AG09319 (cell line): ENCODE results near the gene SNX18.

Experiments used
- DNase-seq: peaks from one replicate; pipeline ENCODE4 v3.0.0-alpha.2; 2010; ENCODE audit warnings: low read depth; ENCODE audit errors: extremely low read depth
- TF ChIP-seq, protein P1 (sequence below): IDR thresholded peaks from 2 replicates; pipeline ENCODE4 v1.5.1; 2011; ENCODE audit warnings: low read depth, mild to moderate bottlenecking, inconsistent platforms, low read length, moderate library complexity

The SNX18 gene

DNA sequence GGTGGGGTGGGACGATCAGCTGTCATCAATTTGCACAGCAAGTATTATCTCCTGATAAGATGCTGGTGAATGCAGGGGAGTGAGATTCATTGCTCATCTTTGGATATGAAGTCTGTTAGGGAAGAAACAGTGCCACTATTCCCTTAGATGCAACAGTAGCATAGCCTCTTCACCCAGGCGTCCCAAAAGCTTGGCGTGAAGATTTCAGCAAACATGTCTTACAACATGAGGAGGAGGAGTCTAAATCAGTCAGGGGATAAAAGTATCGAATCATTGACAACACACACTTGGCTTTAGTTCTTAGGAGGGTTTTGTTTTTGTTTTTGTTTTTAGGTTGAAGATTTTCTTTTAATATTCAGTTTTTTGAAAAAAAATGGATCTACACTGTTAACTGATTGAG lies 26.5 kb downstream of the SNX18 start:
- TF ChIP-seq, protein P1, sequence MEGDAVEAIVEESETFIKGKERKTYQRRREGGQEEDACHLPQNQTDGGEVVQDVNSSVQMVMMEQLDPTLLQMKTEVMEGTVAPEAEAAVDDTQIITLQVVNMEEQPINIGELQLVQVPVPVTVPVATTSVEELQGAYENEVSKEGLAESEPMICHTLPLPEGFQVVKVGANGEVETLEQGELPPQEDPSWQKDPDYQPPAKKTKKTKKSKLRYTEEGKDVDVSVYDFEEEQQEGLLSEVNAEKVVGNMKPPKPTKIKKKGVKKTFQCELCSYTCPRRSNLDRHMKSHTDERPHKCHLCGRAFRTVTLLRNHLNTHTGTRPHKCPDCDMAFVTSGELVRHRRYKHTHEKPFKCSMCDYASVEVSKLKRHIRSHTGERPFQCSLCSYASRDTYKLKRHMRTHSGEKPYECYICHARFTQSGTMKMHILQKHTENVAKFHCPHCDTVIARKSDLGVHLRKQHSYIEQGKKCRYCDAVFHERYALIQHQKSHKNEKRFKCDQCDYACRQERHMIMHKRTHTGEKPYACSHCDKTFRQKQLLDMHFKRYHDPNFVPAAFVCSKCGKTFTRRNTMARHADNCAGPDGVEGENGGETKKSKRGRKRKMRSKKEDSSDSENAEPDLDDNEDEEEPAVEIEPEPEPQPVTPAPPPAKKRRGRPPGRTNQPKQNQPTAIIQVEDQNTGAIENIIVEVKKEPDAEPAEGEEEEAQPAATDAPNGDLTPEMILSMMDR = no peak
- DNase-seq = no peak

DNA sequence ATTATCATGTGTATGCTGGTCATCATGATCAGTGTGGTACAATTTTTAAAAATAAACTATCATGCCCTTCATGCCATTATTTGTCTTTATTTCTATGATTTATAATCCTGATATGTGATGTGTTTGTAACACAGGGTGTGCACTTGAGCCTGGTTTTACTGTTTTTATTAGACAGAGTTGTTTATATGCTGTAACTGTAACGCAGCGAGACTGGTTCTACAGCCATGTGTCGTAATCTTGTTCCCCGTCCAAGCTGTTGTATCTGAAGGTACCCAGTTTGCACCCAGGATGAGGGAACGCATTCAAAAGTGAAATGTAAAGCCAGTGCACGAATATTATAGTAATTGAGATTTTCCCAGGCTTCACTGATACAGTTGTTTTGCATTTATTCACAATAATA lies 28.2 kb downstream of the SNX18 start:
- DNase-seq = no peak
- TF ChIP-seq, protein P1 = no peak

DNA sequence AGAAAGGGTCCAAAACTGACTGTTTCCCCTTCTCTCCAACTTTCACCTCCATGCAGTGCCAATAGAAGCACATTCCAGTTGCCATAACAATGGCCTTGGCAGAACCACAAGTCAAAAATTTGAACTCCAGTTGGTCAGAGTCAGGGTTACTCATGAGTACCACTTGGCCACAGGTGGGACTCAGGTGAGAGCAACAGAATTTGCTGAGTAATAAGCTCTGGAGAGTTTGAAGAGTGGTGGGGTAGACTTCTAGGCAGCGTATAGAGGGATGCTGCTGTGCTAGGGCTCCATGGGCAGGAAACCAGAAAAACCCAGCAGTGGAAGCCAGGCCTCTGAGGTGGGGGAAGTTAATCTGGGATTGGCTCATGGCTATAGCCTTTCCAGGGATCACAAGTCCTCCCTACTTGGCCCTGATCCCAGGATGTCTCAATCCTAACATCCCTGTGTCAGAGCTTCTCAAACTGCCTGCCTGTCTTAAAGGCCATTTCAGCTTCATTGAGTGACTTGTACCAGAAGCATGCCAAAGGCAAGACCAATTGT lies 30.2 kb downstream of the SNX18 start:
- TF ChIP-seq, protein P1 = no peak
- peak; percentile 58 for DNase-seq

DNA sequence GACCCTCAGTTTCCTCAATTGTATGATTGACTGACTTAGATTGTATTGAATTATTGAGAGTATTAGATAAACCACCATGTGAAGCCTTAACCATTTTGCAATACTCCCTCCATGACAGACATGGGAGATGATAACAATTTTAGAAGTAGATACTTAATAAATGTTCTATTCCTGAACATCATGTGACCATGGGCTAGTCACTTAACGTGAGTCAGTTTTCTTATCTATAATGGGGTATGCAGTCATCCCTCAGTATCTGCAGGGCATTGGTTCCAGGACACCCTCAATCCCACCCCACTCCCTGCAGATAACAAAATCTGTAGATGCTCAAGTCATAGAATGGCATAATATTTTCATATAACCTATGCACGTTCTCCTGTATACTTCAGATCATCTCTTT lies 31.0 kb downstream of the SNX18 start:
- no peak for DNase-seq
- TF ChIP-seq, protein P1 = no peak

DNA sequence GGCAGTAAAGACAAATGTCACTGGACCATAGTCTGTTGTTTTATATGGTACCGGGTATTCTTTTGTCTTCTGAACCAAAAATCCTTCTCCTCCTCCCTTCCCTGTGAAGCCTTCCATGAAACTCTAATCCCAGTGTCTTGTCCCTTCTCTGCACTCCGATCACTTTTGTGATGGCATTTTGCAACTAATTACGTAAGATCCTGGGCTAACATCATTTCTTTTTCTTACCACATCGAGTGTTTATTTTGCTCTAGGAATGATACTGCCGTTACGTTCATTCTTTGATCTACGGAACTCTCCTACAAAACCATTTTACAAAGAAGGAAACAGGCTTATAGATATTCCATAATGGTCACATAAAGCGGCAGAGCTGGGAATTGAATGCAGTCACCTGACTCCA lies 33.7 kb downstream of the SNX18 start:
- TF ChIP-seq, protein P1 = no peak
- DNase-seq = no peak

DNA sequence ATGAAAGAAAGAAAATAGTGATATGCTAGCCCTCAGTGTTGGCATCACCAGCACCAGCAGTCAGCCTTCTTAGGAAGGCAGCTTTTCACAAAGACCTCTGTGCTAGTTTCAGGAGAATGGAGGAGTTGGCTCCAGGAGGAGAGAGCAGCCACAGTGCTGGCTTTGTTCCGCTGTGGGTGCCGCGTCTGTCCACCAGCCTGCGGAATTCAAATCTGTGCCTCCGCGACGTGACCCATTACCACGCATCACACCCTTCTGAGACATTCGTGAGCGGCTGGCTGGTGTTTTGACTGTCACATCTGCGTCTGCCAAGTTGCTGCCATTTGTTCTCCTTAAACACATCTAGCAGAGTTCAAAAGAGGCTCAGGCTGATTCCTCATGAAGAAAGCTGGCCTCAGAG lies 34.4 kb downstream of the SNX18 start:
- DNase-seq = no peak
- TF ChIP-seq, protein P1 = no peak

DNA sequence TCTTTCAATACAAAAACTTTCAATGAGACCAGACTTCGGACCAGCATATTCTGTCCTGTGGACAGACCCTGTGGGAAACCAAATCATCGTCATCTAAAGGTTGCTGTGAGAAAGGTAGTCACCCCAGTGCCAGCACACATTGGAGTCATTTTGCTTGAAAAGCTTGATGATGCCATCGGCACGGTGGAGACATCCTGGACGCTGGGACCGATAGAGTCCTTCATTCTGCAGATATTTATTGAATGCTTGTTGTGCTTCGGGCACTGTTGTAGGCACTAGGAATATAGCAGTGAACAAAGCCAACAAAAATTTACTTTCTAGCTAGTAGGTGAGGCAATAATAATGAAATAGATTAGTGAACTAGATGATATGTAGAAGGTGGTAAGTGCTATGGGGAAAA lies 34.9 kb downstream of the SNX18 start:
- TF ChIP-seq, protein P1 = no peak
- DNase-seq = no peak
